ENCODE data around the gene TEX26. TPM values are rescaled to one million over a fixed set of nuclear protein-coding genes. Genes with fewer than 3 reads are reported as not detected.

TEX26 gene
- total RNA-seq, 6 experiments from 2014 or later: not detected

GRCh38 chr13:31020996-31021395 is 88.5 kb downstream of the TEX26 start:
- H3K36me3 Mint-ChIP-seq (ENCODE audit: low read depth): no peaks in the 10 kb centered on the region
- H3K4me3 Mint-ChIP-seq: no peak overlapping the region
- DNase-seq: no peak
- no peak for TF ChIP-seq CTCF (IDR thresholded peaks at IDR 0.05)
- peaks cover 7% of the 10 kb centered on the region; the same call in 1 of the 2 replicates for H3K9me3 Mint-ChIP-seq
- no peak overlapping the region for H3K27ac Mint-ChIP-seq
- H3K4me1 Mint-ChIP-seq (ENCODE audit: low read depth): peaks cover 16% of the 10 kb centered on the region
- H3K27me3 Mint-ChIP-seq (ENCODE audit: insufficient read depth): peaks cover 31% of the 10 kb centered on the region

- Mint-ChIP-seq H3K36me3 (ENCODE audit: low read depth) (no peaks in the 10 kb centered on the region), H3K4me1 (ENCODE audit: low read depth) (peaks cover 16% of the 10 kb centered on the region), H3K4me3 (no peak overlapping the region), H3K27me3 (ENCODE audit: insufficient read depth) (peaks cover 29% of the 10 kb centered on the region), H3K9me3 (peaks cover 7% of the 10 kb centered on the region; the same call in 1 of the 2 replicates), H3K27ac (no peak overlapping the region)
- no peak for TF ChIP-seq CTCF (IDR thresholded peaks at IDR 0.05)
- DNase-seq: no peak
Observed at GRCh38 chr13:31022288-31022895, 89.9 kb downstream of the TEX26 start.

DNA sequence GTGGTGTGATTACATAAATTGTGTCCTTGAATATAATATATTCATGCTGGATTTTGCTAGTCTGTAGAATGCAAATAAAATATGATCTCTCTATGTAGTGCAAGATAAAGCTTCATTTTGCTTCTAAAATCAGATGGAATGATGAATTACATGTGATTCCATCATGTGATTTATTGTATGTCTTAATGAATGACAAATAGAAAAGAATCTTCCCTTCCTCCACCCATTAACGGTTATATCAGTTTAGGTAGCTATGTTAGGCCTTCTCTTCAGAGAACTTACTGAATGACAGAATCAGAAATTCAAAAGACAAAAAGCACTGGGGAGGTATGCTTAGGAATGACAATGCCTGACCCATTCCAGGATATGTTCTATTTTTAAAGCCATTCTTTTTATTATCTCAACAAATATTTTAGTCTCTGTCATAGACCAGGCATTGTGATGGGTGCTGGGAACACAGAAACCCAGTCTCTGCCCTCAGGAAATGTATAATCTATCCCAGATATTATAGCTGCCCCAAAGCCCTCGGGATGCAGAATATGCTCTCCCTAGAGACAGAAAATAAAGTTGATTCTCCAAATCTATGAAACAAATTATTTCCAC is 90.6 kb downstream of the TEX26 start:
- no peak for DNase-seq
- H3K9me3 Mint-ChIP-seq: peaks cover 2% of the 10 kb centered on the region; the same call in 1 of the 2 replicates
- H3K4me3 Mint-ChIP-seq: no peak overlapping the region
- TF ChIP-seq CTCF (IDR thresholded peaks at IDR 0.05): no peak
- H3K36me3 Mint-ChIP-seq (ENCODE audit: low read depth): no peaks in the 10 kb centered on the region
- peaks cover 28% of the 10 kb centered on the region for H3K27me3 Mint-ChIP-seq (ENCODE audit: insufficient read depth)
- peaks cover 16% of the 10 kb centered on the region for H3K4me1 Mint-ChIP-seq (ENCODE audit: low read depth)
- H3K27ac Mint-ChIP-seq: no peak overlapping the region

Other genes starting within 250 kb of the TEX26 start
- not detected for gene ALOX5AP, start 197.1 kb upstream of the TEX26 start, total RNA-seq (2021; fragmentation: NEBNext Ultra II Directional; extraction: Animal tissue kit (Norgen Biotek cat#: 25700))
- gene MEDAG, start 26.4 kb upstream of the TEX26 start, total RNA-seq (2021; fragmentation: NEBNext Ultra II Directional; extraction: Animal tissue kit (Norgen Biotek cat#: 25700)): under 1 TPM in 3 of 6 experiments, not detected in 3; 0.11 to 0.40 (median 0.33) TPM
- gene HSPH1, start 229.2 kb downstream of the TEX26 start, total RNA-seq (2021; fragmentation: NEBNext Ultra II Directional; extraction: Animal tissue kit (Norgen Biotek cat#: 25700)): 100 to 1,000 TPM in 5 of 6 experiments, 10 to 100 TPM in 1; 94.6 to 153 (median 104) TPM